HEK293T (cell line): ENCODE results near the gene TMBIM6.

Source experiments
- ARNT ChIP-seq: fragments of 450-650 bp; IDR thresholded peaks from 2 replicates; pipeline ENCODE4 v1.6.1; 2017; ENCODE audit warnings: mild to moderate bottlenecking
- BHLHE40 ChIP-seq: fragments of 450-650 bp; IDR thresholded peaks from 2 replicates; pipeline ENCODE4 v1.6.1; 2016; ENCODE audit warnings: mild to moderate bottlenecking, moderate library complexity, borderline replicate concordance
- FOXA1 ChIP-seq: fragments of 450-650 bp; IDR thresholded peaks from 2 replicates; pipeline ENCODE4 v1.6.1; 2016; ENCODE audit warnings: mild to moderate bottlenecking
- FOXK2 ChIP-seq: fragments of 450-650 bp; IDR thresholded peaks from 2 replicates; pipeline ENCODE4 v1.6.1; 2016; ENCODE audit warnings: mild to moderate bottlenecking
- HDGF ChIP-seq: fragments of 450-650 bp; IDR thresholded peaks from 2 replicates; pipeline ENCODE4 v1.6.1; 2017; ENCODE audit warnings: antibody characterized with exemption, borderline replicate concordance
- NFRKB ChIP-seq: fragments of 450-650 bp; IDR thresholded peaks from 2 replicates; pipeline ENCODE4 v1.6.1; 2016; ENCODE audit warnings: mild to moderate bottlenecking, moderate library complexity
- SP1 ChIP-seq: fragments of 450-650 bp; IDR thresholded peaks from 2 replicates; pipeline ENCODE4 v1.6.1; 2017
- SUZ12 ChIP-seq: fragments of 450-650 bp; IDR thresholded peaks from 2 replicates; pipeline ENCODE4 v1.6.1; 2016; ENCODE audit warnings: mild to moderate bottlenecking
- ZNF384 ChIP-seq: fragments of 450-650 bp; IDR thresholded peaks from 2 replicates; pipeline ENCODE4 v1.6.1; 2016

DNA sequence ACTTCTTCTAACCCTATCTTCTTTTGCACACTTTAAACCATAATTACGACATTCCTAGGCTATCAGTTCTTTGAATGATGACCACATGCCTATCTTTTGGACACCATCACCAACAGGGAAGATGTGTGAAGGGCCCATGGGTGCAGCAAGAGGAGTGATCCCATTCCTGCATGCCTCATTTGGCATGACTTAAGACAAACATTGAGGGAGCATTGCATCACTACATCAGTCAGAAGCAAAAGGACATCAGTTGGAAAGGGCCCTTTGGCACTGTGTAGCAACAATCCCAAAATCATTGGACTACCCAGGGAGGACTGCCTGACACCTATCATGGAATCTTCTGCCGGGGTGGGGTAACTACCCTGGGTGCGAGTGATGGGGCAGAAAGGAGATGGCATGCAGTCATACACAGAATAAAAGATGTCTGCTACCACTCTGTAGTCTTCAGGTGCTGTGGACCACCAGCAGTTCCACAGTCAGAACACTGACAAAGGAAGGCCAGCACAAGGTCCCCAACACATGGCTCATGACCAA, 10.7 kb upstream of the TMBIM6 start:
- TF ChIP-seq SP1 = no peak
- no peak for TF ChIP-seq ZNF384
- no peak for TF ChIP-seq SUZ12
- TF ChIP-seq BHLHE40 = no peak
- no peak for TF ChIP-seq ARNT
- TF ChIP-seq FOXK2 = no peak
- TF ChIP-seq HDGF = no peak
- TF ChIP-seq NFRKB = no peak
- no peak for TF ChIP-seq FOXA1
